D721Med (cell line): ENCODE measurements around the gene CHN1.
A peak's percentile ranks its signal among the peaks of the same experiment; 100 is the strongest.

ENCODE experiments used
- DNase-seq: peaks from one replicate; pipeline ENCODE4 v3.0.0; 2011; ENCODE audit warnings: low spot score; ENCODE audit not compliant: insufficient read length
- FAIRE-seq: peaks from 2 replicates; lab custom pipeline; 2011; peaks lifted over from hg19 to GRCh38; lab: Jason Lieb, UNC
- TF ChIP-seq, protein P1 (sequence below): IDR thresholded peaks from 2 replicates; pipeline ENCODE4 v1.5.1; 2012; ENCODE audit warnings: mild to moderate bottlenecking, control low read depth; ENCODE audit not compliant: insufficient read depth; ENCODE audit errors: missing control alignments

CHN1 gene

DNA sequence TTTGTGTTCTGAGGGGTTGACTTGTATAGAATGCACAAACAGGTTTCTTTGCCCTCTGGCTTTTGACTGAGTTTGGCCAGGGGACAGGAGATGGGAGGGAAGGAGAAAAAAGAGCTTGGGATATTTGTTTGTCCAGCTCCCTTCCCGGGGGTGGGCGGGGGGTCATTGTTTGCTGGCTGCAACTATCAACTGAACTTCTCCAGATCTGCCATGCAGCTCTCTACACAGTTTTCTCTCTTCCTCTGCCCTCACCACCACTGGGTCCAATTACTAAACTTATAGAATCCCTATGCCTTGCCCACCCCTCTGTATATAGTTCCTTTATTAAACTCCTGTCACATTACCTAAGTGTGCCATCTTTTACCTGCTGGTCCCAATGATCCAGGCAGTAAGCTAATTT is 32.8 kb upstream of the CHN1 start:
- FAIRE-seq (no peak), DNase-seq (no peak)
- TF ChIP-seq, protein P1, sequence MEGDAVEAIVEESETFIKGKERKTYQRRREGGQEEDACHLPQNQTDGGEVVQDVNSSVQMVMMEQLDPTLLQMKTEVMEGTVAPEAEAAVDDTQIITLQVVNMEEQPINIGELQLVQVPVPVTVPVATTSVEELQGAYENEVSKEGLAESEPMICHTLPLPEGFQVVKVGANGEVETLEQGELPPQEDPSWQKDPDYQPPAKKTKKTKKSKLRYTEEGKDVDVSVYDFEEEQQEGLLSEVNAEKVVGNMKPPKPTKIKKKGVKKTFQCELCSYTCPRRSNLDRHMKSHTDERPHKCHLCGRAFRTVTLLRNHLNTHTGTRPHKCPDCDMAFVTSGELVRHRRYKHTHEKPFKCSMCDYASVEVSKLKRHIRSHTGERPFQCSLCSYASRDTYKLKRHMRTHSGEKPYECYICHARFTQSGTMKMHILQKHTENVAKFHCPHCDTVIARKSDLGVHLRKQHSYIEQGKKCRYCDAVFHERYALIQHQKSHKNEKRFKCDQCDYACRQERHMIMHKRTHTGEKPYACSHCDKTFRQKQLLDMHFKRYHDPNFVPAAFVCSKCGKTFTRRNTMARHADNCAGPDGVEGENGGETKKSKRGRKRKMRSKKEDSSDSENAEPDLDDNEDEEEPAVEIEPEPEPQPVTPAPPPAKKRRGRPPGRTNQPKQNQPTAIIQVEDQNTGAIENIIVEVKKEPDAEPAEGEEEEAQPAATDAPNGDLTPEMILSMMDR, result no peak

- no peak for FAIRE-seq
- DNase-seq, result no peak
- TF ChIP-seq, protein P1, result peak; percentile 48
Measured at GRCh38 chr2:175036582-175037018, 31.4 kb upstream of the CHN1 start.

DNA sequence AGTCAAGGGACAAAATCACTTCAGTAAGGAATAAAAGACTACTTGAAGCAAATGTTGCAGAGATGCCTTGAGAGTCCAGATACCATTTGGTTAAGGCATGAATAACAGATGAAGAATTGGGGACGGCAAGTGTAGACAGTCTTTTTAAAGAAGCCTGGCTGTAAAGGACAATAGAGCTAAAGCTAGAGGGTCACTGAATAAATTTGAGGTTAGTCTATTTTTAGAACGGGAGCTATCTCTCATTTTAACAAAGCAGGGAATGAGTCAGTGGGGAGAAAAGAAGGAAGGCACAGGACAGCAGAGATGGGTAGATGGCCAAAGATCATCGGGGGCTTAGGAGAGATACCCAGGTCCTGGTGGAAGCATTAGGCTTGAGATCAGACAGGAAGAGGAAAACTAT is 30.6 kb upstream of the CHN1 start:
- TF ChIP-seq, protein P1, result no peak
- FAIRE-seq, result no peak
- no peak for DNase-seq

DNA sequence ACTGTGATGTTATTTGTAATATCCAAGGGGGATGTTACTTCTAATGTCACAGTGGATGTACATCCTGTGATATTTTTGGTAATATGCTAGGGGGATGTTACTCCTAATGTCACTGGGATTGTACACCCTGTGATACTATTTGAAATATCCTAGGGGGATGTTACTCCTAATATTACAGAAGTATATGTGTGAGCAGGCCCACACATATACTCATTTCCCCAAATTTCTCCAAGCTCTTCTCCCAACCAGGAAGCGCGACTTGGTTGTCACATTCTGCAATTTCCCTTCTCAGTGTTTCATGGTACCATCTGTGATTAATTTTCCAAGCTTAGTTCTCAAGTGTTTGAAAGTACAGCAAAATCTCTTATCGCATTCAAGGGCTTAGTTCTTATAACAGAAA is 29.5 kb upstream of the CHN1 start:
- no peak for FAIRE-seq
- no peak for DNase-seq
- TF ChIP-seq, protein P1, result no peak

GRCh38 chr2:175030380-175031271 is 25.4 kb upstream of the CHN1 start:
- TF ChIP-seq, protein P1, result peak; percentile 51
- no peak for FAIRE-seq
- no peak for DNase-seq

- no peak for FAIRE-seq
- TF ChIP-seq, protein P1, result no peak
Measured at GRCh38 chr2:175027755-175028154, 22.6 kb upstream of the CHN1 start.

DNA sequence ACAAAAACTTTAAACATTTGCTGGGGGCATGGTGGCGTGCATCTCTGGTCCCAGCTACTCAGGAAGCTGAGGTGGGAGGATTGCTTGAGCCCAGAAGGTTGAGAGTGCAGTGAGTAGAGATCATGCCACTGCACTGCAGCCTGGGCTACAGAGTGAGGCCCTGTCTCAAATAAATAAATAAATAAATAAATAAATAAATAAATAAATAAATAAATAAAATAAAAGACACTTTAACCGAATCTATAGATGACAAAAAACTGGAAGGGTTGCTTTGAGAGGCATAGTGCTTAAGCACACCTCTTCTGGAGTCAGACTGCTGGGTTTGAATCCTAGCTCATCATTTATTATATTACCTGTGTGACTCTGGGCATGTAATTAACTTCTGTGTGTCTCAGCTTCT is 21.2 kb upstream of the CHN1 start:
- FAIRE-seq, result no peak
- TF ChIP-seq, protein P1, result no peak
- DNase-seq, result no peak

More at GRCh38 chr2:175027755-175028154, 22.6 kb upstream of the CHN1 start:
- no peak for DNase-seq
